Heart left ventricle (tissue), 13 donors: ENCODE data around the gene MACROH2A1.

Experiments
- CTCF ChIP-seq, 12 donors: fragments of 200-600 bp; sonication (generic) in 4 of 12; IDR thresholded peaks; one replicate each; pipeline versions ENCODE4 v1.5.0 to v1.8.0; 2018 to 2022; ENCODE audit warnings: antibody characterized with exemption in 12 of 12, mild to moderate bottlenecking in 5 of 12
- POLR2A ChIP-seq, 2 donors: fragments of 450-650 bp; IDR thresholded peaks; one replicate each; pipeline ENCODE4 v1.6.1; 2017; ENCODE audit warnings: antibody characterized with exemption in 2 of 2, mild to moderate bottlenecking in 2 of 2, moderate library complexity in 2 of 2
- donor health status: ischemic (EF 13 %, LVEDD 7.1; RV severe dilation, severe dysfunction).
- donor health status: DM: no; HTN: yes; CAD: no.
- donor health status: DM: no; HTN: no; CAD: no.
- donor health status: ischemic (EF 25% LVEDD 6.9; RV normal size, moderate dysfunction).
- donor health status: ischemic (EF 25% LVEDD 5.7; RV mildly dilated, moderate dysfunction).
- donor health status: ischemic (EF 35%, LVEDD 5.7; RV mildly dilated, moderate dysfunction).
- donor health status: nonischemic (EF 11% LVEDD 7.7; RV severe dilation, severe dysfunction).
- donor health status: DM: yes; HTN: yes; CAD: no.
- donor health status: PGD.
- donor health status: ischemic (EF 29% LVEDD 5.4; RV normal size, mild dysfunction).
- donor health status: nonischemic (EF 23%, LVEDD 6.1; RV moderate dilation, normal function).

GRCh38 chr5:135357685-135358084 is 41.3 kb downstream of the MACROH2A1 start:
- TF ChIP-seq CTCF (IDR thresholded peaks at IDR 0.05) (no peak), POLR2A (IDR thresholded peaks at IDR 0.05) (no peak)
